Measurements from ENCODE around the gene IL16.

Gene IL16

GRCh38 chr15:81297147-81297572 is 100.5 kb downstream of the IL16 start:
- Histone ChIP-seq H3K4me1 (ENCODE audit: control insufficient read depth in 1 of 2, insufficient read depth in 2 of 2, low read length in 2 of 2) (peaks cover 30 to 38% of the 10 kb centered on the region in 2 donors), H3K9me3 (ENCODE audit: control insufficient read depth in 1 of 2, low read length in 2 of 2) (no peaks in the 10 kb centered on the region), H3K36me3 (ENCODE audit: control insufficient read depth in 1 of 2, insufficient read depth in 2 of 2, low read length in 2 of 2) (peaks cover 7 to 9% of the 10 kb centered on the region in 2 donors), H3K27ac (ENCODE audit: low read depth, low read length) (peak overlapping the region; percentile 28), H3K4me3 (ENCODE audit: low read depth in 1 of 2, low read length in 2 of 2) (peak overlapping the region; percentile 72 to 78), H3K27me3 (ENCODE audit: control insufficient read depth in 1 of 2, insufficient read depth in 2 of 2, low read length in 2 of 2) (no peaks in the 10 kb centered on the region), H3K9ac (ENCODE audit: low read depth in 1 of 2, low read length in 2 of 2) (peak overlapping the region; percentile 39 to 71)

GRCh38 chr15:81297603-81298575 is 101.2 kb downstream of the IL16 start:
- H3K36me3 ChIP-seq (ENCODE audit: control insufficient read depth in 1 of 2, insufficient read depth in 2 of 2, low read length in 2 of 2): peaks cover 7 to 16% of the 10 kb centered on the region in 2 donors
- peak overlapping the region; percentile 28 for H3K27ac ChIP-seq (ENCODE audit: low read depth, low read length)
- H3K4me3 ChIP-seq (ENCODE audit: low read depth in 1 of 2, low read length in 2 of 2): peak overlapping the region; percentile 72 to 78
- peaks cover 28 to 38% of the 10 kb centered on the region in 2 donors for H3K4me1 ChIP-seq (ENCODE audit: control insufficient read depth in 1 of 2, insufficient read depth in 2 of 2, low read length in 2 of 2)
- no peaks in the 10 kb centered on the region for H3K9me3 ChIP-seq (ENCODE audit: control insufficient read depth in 1 of 2, low read length in 2 of 2)
- H3K9ac ChIP-seq (ENCODE audit: low read depth in 1 of 2, low read length in 2 of 2): peak overlapping the region; percentile 39 to 71
- H3K27me3 ChIP-seq (ENCODE audit: control insufficient read depth in 1 of 2, insufficient read depth in 2 of 2, low read length in 2 of 2): no peaks in the 10 kb centered on the region

- peak overlapping the region; percentile 19 to 71 for H3K9ac ChIP-seq (ENCODE audit: low read depth in 1 of 2, low read length in 2 of 2)
- peaks cover 25 to 42% of the 10 kb centered on the region in 2 donors for H3K4me1 ChIP-seq (ENCODE audit: control insufficient read depth in 1 of 2, insufficient read depth in 2 of 2, low read length in 2 of 2)
- no peaks in the 10 kb centered on the region for H3K9me3 ChIP-seq (ENCODE audit: control insufficient read depth in 1 of 2, low read length in 2 of 2)
- no peaks in the 10 kb centered on the region for H3K27me3 ChIP-seq (ENCODE audit: control insufficient read depth in 1 of 2, insufficient read depth in 2 of 2, low read length in 2 of 2)
- peaks cover 11 to 20% of the 10 kb centered on the region in 2 donors for H3K36me3 ChIP-seq (ENCODE audit: control insufficient read depth in 1 of 2, insufficient read depth in 2 of 2, low read length in 2 of 2)
- no peak overlapping the region for H3K27ac ChIP-seq (ENCODE audit: low read depth, low read length)
- H3K4me3 ChIP-seq (ENCODE audit: low read depth in 1 of 2, low read length in 2 of 2): peak overlapping the region; percentile 72 to 78
These were observed 101.9 kb downstream of the IL16 start for GRCh38 chr15:81298611-81299010.

- H3K9me3 ChIP-seq (ENCODE audit: control insufficient read depth in 1 of 2, low read length in 2 of 2): no peaks in the 10 kb centered on the region
- H3K27me3 ChIP-seq (ENCODE audit: control insufficient read depth in 1 of 2, insufficient read depth in 2 of 2, low read length in 2 of 2): no peaks in the 10 kb centered on the region
- no peak overlapping the region for H3K27ac ChIP-seq (ENCODE audit: low read depth, low read length)
- peaks cover 16 to 23% of the 10 kb centered on the region in 2 donors for H3K36me3 ChIP-seq (ENCODE audit: control insufficient read depth in 1 of 2, insufficient read depth in 2 of 2, low read length in 2 of 2)
- peaks cover 30 to 46% of the 10 kb centered on the region in 2 donors for H3K4me1 ChIP-seq (ENCODE audit: control insufficient read depth in 1 of 2, insufficient read depth in 2 of 2, low read length in 2 of 2)
- peak overlapping the region; percentile 13 to 71 for H3K9ac ChIP-seq (ENCODE audit: low read depth in 1 of 2, low read length in 2 of 2)
- H3K4me3 ChIP-seq (ENCODE audit: low read depth in 1 of 2, low read length in 2 of 2): peak overlapping the region; percentile 72 to 78
These were observed 102.5 kb downstream of the IL16 start for GRCh38 chr15:81299156-81299555.

GRCh38 chr15:81299630-81300273 is 103.1 kb downstream of the IL16 start:
- H3K27me3 ChIP-seq (ENCODE audit: control insufficient read depth in 1 of 2, insufficient read depth in 2 of 2, low read length in 2 of 2): no peaks in the 10 kb centered on the region
- peak overlapping the region; percentile 41 to 52 for H3K9ac ChIP-seq (ENCODE audit: low read depth in 1 of 2, low read length in 2 of 2)
- peaks cover 18 to 23% of the 10 kb centered on the region in 2 donors for H3K36me3 ChIP-seq (ENCODE audit: control insufficient read depth in 1 of 2, insufficient read depth in 2 of 2, low read length in 2 of 2)
- no peaks in the 10 kb centered on the region for H3K9me3 ChIP-seq (ENCODE audit: control insufficient read depth in 1 of 2, low read length in 2 of 2)
- peaks cover 30 to 43% of the 10 kb centered on the region in 2 donors for H3K4me1 ChIP-seq (ENCODE audit: control insufficient read depth in 1 of 2, insufficient read depth in 2 of 2, low read length in 2 of 2)
- H3K27ac ChIP-seq (ENCODE audit: low read depth, low read length): no peak overlapping the region
- H3K4me3 ChIP-seq (ENCODE audit: low read depth in 1 of 2, low read length in 2 of 2): peak overlapping the region; percentile 72 to 78

- Histone ChIP-seq H3K9me3 (ENCODE audit: control insufficient read depth in 1 of 2, low read length in 2 of 2) (no peaks in the 10 kb centered on the region), H3K36me3 (ENCODE audit: control insufficient read depth in 1 of 2, insufficient read depth in 2 of 2, low read length in 2 of 2) (peaks cover 26 to 31% of the 10 kb centered on the region in 2 donors), H3K4me3 (ENCODE audit: low read depth in 1 of 2, low read length in 2 of 2) (peak overlapping the region; percentile 10 to 50), H3K27me3 (ENCODE audit: control insufficient read depth in 1 of 2, insufficient read depth in 2 of 2, low read length in 2 of 2) (no peaks in the 10 kb centered on the region), H3K27ac (ENCODE audit: low read depth, low read length) (no peak overlapping the region), H3K9ac (ENCODE audit: low read depth in 1 of 2, low read length in 2 of 2) (no peak overlapping the region), H3K4me1 (ENCODE audit: control insufficient read depth in 1 of 2, insufficient read depth in 2 of 2, low read length in 2 of 2) (peaks cover 14 to 27% of the 10 kb centered on the region in 2 donors)
These were observed 104.7 kb downstream of the IL16 start for GRCh38 chr15:81301385-81301784.

- Histone ChIP-seq H3K4me1 (ENCODE audit: control insufficient read depth in 1 of 2, insufficient read depth in 2 of 2, low read length in 2 of 2) (peaks cover 12 to 25% of the 10 kb centered on the region in 2 donors), H3K9ac (ENCODE audit: low read depth in 1 of 2, low read length in 2 of 2) (no peak overlapping the region), H3K27ac (ENCODE audit: low read depth, low read length) (no peak overlapping the region), H3K9me3 (ENCODE audit: control insufficient read depth in 1 of 2, low read length in 2 of 2) (no peaks in the 10 kb centered on the region), H3K27me3 (ENCODE audit: control insufficient read depth in 1 of 2, insufficient read depth in 2 of 2, low read length in 2 of 2) (no peaks in the 10 kb centered on the region), H3K4me3 (ENCODE audit: low read depth in 1 of 2, low read length in 2 of 2) (peak overlapping the region; percentile 17 to 50), H3K36me3 (ENCODE audit: control insufficient read depth in 1 of 2, insufficient read depth in 2 of 2, low read length in 2 of 2) (peaks cover 30 to 36% of the 10 kb centered on the region in 2 donors)
These were observed 105.2 kb downstream of the IL16 start for GRCh38 chr15:81301815-81302399.

GRCh38 chr15:81302701-81303109 is 106.0 kb downstream of the IL16 start:
- peak overlapping the region; percentile 42 for H3K27ac ChIP-seq (ENCODE audit: low read depth, low read length)
- peaks cover 36 to 42% of the 10 kb centered on the region in 2 donors for H3K36me3 ChIP-seq (ENCODE audit: control insufficient read depth in 1 of 2, insufficient read depth in 2 of 2, low read length in 2 of 2)
- H3K9me3 ChIP-seq (ENCODE audit: control insufficient read depth in 1 of 2, low read length in 2 of 2): no peaks in the 10 kb centered on the region
- H3K9ac ChIP-seq (ENCODE audit: low read depth in 1 of 2, low read length in 2 of 2): no peak overlapping the region
- peak overlapping the region in 1 of 2 donors; percentile 34 for H3K4me3 ChIP-seq (ENCODE audit: low read depth in 1 of 2, low read length in 2 of 2)
- peaks cover 12 to 25% of the 10 kb centered on the region in 2 donors for H3K4me1 ChIP-seq (ENCODE audit: control insufficient read depth in 1 of 2, insufficient read depth in 2 of 2, low read length in 2 of 2)
- no peaks in the 10 kb centered on the region for H3K27me3 ChIP-seq (ENCODE audit: control insufficient read depth in 1 of 2, insufficient read depth in 2 of 2, low read length in 2 of 2)

GRCh38 chr15:81303244-81304225 is 106.9 kb downstream of the IL16 start:
- Histone ChIP-seq H3K27me3 (ENCODE audit: control insufficient read depth in 1 of 2, insufficient read depth in 2 of 2, low read length in 2 of 2) (no peaks in the 10 kb centered on the region), H3K9ac (ENCODE audit: low read depth in 1 of 2, low read length in 2 of 2) (no peak overlapping the region), H3K4me1 (ENCODE audit: control insufficient read depth in 1 of 2, insufficient read depth in 2 of 2, low read length in 2 of 2) (peaks cover 12 to 25% of the 10 kb centered on the region in 2 donors), H3K9me3 (ENCODE audit: control insufficient read depth in 1 of 2, low read length in 2 of 2) (no peaks in the 10 kb centered on the region), H3K27ac (ENCODE audit: low read depth, low read length) (peak overlapping the region; percentile 42), H3K36me3 (ENCODE audit: control insufficient read depth in 1 of 2, insufficient read depth in 2 of 2, low read length in 2 of 2) (peaks cover 43 to 48% of the 10 kb centered on the region in 2 donors), H3K4me3 (ENCODE audit: low read depth in 1 of 2, low read length in 2 of 2) (peak overlapping the region in 1 of 2 donors; percentile 34)

Data from duodenal mucosa (tissue), 2 donors.